K562 (cell line): ENCODE measurements around the gene UNC13C.

Experiments
- ESRRA ChIP-seq: fragments of 450-650 bp; IDR thresholded peaks from 2 replicates; pipeline ENCODE4 v1.6.1; 2014; ENCODE audit warnings: low read depth, mild to moderate bottlenecking, moderate library complexity, borderline replicate concordance
- FOS ChIP-seq: IDR thresholded peaks from 3 replicates; pipeline ENCODE4 v1.6.1; 2011; ENCODE audit not compliant: insufficient read length; ENCODE audit errors: extremely low read depth
- HMGXB4 ChIP-seq: sonication (generic); formaldehyde crosslinking; IDR thresholded peaks from 2 replicates; pipeline ENCODE4 v1.8.1; 2023; ENCODE audit warnings: mild to moderate bottlenecking, missing genetic modification reagents
- LEF1 ChIP-seq: fragments of 450-650 bp; IDR thresholded peaks from 2 replicates; pipeline ENCODE4 v1.6.1; 2016; ENCODE audit warnings: mild to moderate bottlenecking
- MCM7 ChIP-seq, 2 experiments: fragments of 450-650 bp; IDR thresholded peaks; 2 replicates each; pipeline ENCODE4 v1.6.1; 2016 to 2018
- POLR2AphosphoS5 ChIP-seq: IDR thresholded peaks from 2 replicates; pipeline ENCODE4 v1.6.1; 2011; ENCODE audit warnings: mild to moderate bottlenecking, low read depth, low read length, moderate library complexity; ENCODE audit not compliant: control insufficient read depth, insufficient read depth
- TBP ChIP-seq: optimal IDR thresholded peaks from 2 replicates; pipeline ENCODE3; 2011; ENCODE audit warnings: low read depth, low read length, improper control_type of control experiment
- ZNF408 ChIP-seq: fragments of 250-450 bp; sonication (Bioruptor Pico); IDR thresholded peaks from 2 replicates; pipeline ENCODE4 v1.4.0; 2020; ENCODE audit warnings: low read depth, mild to moderate bottlenecking, moderate library complexity
- TF ChIP-seq, protein P1 (sequence below): fragments of 450-650 bp; IDR thresholded peaks from 2 replicates; pipeline ENCODE4 v1.6.1; 2016
- TF ChIP-seq, protein P2 (sequence below): fragments of 250-450 bp; sonication (Bioruptor Pico); IDR thresholded peaks from 2 replicates; pipeline ENCODE4 v1.5.0; 2020; ENCODE audit warnings: mild to moderate bottlenecking
- TF ChIP-seq, protein P3 (sequence below), 3 experiments: IDR thresholded peaks in 2 of 3; conservative IDR thresholded peaks in 1 of 3; 2 replicates each; pipeline ENCODE4 v1.5.1; 2011 to 2012; ENCODE audit warnings: low read length in 3 of 3, mild to moderate bottlenecking in 3 of 3, control low read depth in 2 of 3, improper control_type of control experiment in 1 of 3, inconsistent platforms in 1 of 3, low read depth in 1 of 3, mixed read lengths in 1 of 3, moderate library complexity in 1 of 3; ENCODE audit not compliant: insufficient read depth in 2 of 3

DNA sequence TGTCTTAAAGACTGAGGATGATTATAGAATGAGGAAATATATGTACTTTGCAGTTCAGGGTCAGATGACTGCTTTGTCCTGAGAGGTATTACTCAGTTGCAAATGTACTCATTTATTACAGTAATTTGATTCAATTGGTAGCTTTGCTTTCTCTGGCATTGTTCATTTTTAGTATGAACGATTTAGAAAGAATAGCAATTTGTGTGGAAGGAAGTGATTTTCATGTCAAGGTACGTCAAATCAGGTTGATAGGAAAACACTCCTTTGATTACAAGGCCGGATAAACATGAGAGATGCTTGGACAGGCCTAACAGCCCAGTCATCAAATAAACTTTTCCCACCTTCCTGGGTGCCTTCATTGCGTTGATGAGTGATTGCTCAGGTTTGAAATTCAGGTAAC is 53.8 kb downstream of the UNC13C start:
- TF ChIP-seq, protein P1, sequence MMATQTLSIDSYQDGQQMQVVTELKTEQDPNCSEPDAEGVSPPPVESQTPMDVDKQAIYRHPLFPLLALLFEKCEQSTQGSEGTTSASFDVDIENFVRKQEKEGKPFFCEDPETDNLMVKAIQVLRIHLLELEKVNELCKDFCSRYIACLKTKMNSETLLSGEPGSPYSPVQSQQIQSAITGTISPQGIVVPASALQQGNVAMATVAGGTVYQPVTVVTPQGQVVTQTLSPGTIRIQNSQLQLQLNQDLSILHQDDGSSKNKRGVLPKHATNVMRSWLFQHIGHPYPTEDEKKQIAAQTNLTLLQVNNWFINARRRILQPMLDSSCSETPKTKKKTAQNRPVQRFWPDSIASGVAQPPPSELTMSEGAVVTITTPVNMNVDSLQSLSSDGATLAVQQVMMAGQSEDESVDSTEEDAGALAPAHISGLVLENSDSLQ = no peak
- TF ChIP-seq MCM7 (IDR thresholded peaks at IDR 0.05) (no peak), ESRRA (no peak), TBP (no peak), HMGXB4 (CRISPR knock-in tag) (no peak), ZNF408 (CRISPR knock-in tag) (no peak), LEF1 (no peak), FOS (no peak), POLR2AphosphoS5 (no peak)
- TF ChIP-seq, protein P2, sequence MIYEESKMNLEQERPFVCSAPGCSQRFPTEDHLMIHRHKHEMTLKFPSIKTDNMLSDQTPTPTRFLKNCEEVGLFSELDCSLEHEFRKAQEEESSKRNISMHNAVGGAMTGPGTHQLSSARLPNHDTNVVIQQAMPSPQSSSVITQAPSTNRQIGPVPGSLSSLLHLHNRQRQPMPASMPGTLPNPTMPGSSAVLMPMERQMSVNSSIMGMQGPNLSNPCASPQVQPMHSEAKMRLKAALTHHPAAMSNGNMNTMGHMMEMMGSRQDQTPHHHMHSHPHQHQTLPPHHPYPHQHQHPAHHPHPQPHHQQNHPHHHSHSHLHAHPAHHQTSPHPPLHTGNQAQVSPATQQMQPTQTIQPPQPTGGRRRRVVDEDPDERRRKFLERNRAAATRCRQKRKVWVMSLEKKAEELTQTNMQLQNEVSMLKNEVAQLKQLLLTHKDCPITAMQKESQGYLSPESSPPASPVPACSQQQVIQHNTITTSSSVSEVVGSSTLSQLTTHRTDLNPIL (CRISPR knock-in tag) = no peak
- TF ChIP-seq, protein P3, sequence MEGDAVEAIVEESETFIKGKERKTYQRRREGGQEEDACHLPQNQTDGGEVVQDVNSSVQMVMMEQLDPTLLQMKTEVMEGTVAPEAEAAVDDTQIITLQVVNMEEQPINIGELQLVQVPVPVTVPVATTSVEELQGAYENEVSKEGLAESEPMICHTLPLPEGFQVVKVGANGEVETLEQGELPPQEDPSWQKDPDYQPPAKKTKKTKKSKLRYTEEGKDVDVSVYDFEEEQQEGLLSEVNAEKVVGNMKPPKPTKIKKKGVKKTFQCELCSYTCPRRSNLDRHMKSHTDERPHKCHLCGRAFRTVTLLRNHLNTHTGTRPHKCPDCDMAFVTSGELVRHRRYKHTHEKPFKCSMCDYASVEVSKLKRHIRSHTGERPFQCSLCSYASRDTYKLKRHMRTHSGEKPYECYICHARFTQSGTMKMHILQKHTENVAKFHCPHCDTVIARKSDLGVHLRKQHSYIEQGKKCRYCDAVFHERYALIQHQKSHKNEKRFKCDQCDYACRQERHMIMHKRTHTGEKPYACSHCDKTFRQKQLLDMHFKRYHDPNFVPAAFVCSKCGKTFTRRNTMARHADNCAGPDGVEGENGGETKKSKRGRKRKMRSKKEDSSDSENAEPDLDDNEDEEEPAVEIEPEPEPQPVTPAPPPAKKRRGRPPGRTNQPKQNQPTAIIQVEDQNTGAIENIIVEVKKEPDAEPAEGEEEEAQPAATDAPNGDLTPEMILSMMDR (IDR thresholded peaks at IDR 0.05 in 2 of 3, conservative IDR thresholded peaks at IDR 0.05 in 1 of 3; ENCODE audit: insufficient read depth in 2 of 3, low read depth in 1 of 3, low read length in 3 of 3) = no peak
